GM18511 (cell line): ENCODE results near the gene PRKCB.
A peak's percentile ranks its signal among the peaks of the same experiment; 100 is the strongest.

ENCODE experiments used
- ATAC-seq: cut with Tn5 transposase; IDR thresholded peaks from one replicate; pipeline ENCODE4 v1.9.1; 2021; ENCODE audit warnings: mild to moderate bottlenecking, moderate library complexity; ENCODE audit not compliant: unreplicated experiment

PRKCB gene

DNA sequence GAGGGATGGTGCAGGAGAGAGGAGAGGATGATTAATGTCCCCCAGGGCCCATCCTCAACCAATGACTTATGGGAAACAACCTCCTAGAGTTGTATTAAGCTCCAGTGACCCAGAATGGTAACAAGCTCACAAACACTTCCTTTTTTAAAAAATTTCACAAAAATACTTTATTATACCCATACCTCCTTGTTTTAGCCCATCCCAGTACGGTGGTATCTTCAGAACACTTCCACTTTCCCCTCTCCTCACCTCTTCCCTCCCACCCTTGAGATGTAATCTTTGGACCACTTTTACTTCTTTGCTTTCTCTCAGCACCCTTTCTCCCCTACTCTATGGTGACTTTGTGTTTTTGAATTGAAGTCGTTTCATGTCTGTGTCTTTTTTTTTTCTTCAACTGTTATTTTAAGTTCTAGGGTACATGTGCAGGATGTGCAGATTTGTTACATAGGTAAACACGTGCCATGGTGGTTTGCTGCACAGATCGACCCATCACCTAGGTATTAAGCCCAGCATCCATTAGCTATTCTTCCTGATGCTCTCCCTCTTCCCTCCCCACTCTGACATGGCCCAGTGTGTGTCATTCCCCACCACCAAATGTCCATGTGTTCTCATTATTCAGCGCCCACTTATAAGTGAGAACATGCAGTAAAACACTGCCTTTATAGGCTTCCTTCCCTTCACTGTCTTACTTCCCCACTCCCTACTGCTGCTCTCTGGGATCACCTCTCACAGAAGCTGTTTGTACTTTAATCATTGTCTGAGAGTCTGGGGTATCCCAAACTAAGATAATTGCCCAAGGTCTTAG, 124.5 kb downstream of the PRKCB start:
- ATAC-seq: peak; percentile 16

GRCh38 chr16:23962001-23962400, 126.2 kb downstream of the PRKCB start:
- ATAC-seq: no peak

GRCh38 chr16:23964136-23964535, 128.4 kb downstream of the PRKCB start:
- ATAC-seq: no peak

- no peak for ATAC-seq
Measured at GRCh38 chr16:23965137-23965733, 129.5 kb downstream of the PRKCB start.

- ATAC-seq: no peak
Measured at GRCh38 chr16:23966597-23967394, 131.0 kb downstream of the PRKCB start.

DNA sequence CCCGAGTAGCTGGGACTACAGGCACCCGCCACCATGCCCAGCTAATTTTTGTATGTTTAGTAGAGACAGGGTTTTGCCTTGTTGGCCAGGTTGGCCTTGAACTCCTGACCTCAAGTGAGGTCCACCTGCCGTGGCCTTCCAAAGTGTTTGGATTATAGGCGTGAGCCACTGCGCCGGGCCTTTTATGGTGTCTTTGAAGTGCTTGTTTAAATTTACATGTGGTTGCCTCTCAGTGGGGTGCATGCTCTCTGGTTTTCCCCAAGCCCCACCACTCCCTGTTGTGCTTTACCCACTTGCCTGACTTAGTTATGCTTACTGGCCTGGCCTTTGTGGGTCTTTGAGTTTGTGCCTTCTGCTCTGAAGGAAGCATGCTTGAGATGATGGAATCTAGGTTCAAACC, 132.0 kb downstream of the PRKCB start:
- no peak for ATAC-seq

GRCh38 chr16:23968176-23968575, 132.4 kb downstream of the PRKCB start:
- ATAC-seq: no peak

- ATAC-seq: no peak
Measured at GRCh38 chr16:23969468-23970297, 133.9 kb downstream of the PRKCB start.

GRCh38 chr16:23974223-23974622, 138.4 kb downstream of the PRKCB start:
- ATAC-seq: no peak

- no peak for ATAC-seq
Measured at GRCh38 chr16:23975293-23975692, 139.5 kb downstream of the PRKCB start.

DNA sequence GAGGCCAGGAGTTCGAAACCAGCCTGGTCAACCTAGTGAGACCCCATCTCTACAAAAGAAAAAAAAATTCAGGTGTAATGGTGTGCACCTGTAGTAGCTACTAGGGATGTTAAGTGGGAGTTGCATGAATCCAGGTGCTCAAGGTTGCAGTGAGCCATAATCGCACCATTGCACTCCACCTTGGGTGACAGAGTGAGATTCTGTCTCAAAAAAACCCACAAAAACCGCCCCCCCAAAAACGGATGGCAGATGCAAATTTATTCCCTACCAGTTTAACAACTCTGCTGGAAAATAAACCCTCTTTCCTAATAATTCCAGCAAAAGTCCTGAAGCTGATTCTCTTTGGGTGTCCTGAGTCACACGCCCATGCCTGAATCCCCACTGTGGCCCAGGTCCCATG, 140.3 kb downstream of the PRKCB start:
- no peak for ATAC-seq

GRCh38 chr16:23976524-23976923, 140.7 kb downstream of the PRKCB start:
- ATAC-seq: no peak

DNA sequence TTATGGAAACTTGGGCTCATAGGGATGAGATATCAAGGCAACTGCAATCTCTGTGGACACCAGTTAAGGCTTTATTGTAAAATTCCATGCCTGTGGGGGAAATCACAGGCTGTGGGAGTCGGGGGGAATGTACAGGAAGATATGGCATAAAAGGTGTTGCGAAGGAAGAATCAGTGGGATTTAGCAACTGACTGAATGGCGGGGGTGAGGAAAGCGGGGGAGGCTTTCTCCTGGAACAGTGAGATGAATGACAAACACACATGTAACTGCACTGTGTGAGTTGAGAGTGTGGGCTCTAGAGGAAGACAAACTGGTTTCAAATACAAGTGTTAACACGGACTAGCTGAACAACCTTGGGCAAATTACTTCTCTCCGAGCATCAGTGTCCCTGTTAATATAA, 143.7 kb downstream of the PRKCB start:
- no peak for ATAC-seq

GRCh38 chr16:23979982-23980381, 144.2 kb downstream of the PRKCB start:
- ATAC-seq: no peak

GRCh38 chr16:23981429-23982399, 145.9 kb downstream of the PRKCB start:
- no peak for ATAC-seq

- ATAC-seq: no peak
Measured at GRCh38 chr16:23986455-23986854, 150.7 kb downstream of the PRKCB start.

DNA sequence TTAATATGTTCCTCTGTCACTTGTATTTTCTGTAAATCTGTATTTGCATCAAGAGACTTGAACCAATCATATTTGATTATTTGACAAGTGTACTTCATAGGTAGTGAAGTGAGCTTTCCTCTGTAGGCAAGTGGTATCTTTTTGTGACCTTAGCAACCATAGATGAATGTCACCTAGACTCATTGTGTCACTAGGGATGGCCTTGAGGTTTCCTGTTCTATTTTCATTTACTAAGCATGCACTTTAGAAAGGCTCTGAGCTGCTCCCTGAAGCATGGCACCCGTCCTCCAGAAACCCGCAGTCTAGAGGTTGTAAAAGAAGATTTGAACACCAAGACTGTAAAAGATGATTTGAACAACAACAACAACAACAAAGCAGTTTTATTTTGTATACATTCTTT, 151.7 kb downstream of the PRKCB start:
- ATAC-seq: peak; percentile 94

DNA sequence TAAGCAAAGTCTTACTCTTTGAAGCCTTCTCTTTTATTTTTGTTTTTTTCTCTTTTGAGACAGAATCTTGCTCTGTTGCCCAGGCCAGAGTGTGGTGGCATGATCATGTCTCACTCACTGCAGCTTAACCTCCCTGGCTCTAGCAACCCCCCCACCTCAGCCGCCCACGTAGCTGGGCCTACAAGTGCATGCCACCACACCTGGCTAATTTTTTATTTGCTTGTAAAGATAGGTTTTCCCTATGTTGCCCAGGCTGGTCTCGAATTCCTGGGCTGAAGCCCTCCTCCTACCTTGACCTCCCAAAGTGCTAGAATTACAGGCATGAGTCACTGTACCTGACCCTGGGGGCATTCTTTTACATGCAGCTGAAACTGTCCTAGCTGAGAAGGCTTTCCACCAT, 154.7 kb downstream of the PRKCB start:
- ATAC-seq: no peak

- no peak for ATAC-seq
Measured at GRCh38 chr16:23991066-23991465, 155.3 kb downstream of the PRKCB start.

DNA sequence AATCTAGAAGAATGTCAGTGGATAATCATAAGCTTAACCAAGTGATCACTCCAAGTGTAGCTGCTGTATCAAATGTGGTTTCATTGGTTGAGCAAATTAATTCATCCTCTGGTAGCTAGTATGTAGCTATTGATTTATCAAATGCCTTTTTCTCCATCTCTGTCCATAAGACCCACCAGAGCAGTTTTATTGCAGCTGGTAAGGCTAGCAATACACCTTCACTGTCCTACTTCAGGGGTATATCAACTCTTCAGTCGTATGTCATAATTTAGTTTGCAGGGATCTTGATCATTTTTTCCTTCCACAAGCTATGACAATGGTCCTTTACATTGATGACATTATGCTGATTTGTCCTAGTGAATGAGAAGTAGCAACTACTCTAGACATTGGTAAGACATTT, 158.8 kb downstream of the PRKCB start:
- no peak for ATAC-seq
